Measurements from ENCODE around the gene PARP6. TPM values are rescaled to one million over a fixed set of nuclear protein-coding genes. Genes with fewer than 3 reads are reported as not detected.

The PARP6 gene
- total RNA-seq, 1 experiment from 2014 or later: 85.7 TPM

DNA sequence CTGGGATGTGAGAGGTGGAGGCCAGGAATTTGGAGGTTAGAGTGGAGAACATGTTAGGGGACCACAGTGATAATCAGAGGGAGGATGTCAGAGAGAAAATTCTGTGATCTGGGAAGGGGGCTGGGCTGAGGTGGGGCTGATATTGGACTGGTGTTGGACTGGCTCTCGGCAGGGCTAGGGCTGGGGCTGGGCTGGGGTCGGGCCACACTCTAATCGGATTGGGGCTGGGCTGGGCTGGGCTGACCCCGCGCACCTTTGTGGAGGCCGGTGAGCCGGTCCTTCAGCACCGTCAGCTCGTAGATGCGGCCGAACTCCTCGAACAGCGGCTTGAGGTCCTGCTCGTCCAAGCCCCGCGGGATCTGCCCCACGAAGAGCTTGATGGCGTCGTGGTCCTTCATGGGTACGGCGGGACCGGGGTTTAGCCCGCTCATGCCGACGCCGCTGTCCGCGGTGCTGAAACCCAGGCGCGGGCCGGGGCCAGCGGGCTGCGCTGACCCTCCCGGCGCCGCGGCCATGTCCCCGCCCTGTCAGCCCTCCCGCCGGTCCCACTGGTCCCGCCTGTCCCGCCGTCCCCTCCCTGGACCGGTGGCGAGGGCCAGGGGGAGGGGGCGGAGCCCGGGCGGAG, 47.1 kb upstream of the PARP6 start:
- TF ChIP-seq, protein P1, sequence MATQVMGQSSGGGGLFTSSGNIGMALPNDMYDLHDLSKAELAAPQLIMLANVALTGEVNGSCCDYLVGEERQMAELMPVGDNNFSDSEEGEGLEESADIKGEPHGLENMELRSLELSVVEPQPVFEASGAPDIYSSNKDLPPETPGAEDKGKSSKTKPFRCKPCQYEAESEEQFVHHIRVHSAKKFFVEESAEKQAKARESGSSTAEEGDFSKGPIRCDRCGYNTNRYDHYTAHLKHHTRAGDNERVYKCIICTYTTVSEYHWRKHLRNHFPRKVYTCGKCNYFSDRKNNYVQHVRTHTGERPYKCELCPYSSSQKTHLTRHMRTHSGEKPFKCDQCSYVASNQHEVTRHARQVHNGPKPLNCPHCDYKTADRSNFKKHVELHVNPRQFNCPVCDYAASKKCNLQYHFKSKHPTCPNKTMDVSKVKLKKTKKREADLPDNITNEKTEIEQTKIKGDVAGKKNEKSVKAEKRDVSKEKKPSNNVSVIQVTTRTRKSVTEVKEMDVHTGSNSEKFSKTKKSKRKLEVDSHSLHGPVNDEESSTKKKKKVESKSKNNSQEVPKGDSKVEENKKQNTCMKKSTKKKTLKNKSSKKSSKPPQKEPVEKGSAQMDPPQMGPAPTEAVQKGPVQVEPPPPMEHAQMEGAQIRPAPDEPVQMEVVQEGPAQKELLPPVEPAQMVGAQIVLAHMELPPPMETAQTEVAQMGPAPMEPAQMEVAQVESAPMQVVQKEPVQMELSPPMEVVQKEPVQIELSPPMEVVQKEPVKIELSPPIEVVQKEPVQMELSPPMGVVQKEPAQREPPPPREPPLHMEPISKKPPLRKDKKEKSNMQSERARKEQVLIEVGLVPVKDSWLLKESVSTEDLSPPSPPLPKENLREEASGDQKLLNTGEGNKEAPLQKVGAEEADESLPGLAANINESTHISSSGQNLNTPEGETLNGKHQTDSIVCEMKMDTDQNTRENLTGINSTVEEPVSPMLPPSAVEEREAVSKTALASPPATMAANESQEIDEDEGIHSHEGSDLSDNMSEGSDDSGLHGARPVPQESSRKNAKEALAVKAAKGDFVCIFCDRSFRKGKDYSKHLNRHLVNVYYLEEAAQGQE (IDR thresholded peaks at IDR 0.05; ENCODE audit: insufficient read depth in 1 of 2, low read depth in 2 of 2, low read length in 1 of 2): peak; percentile 95 to 99
- TF ChIP-seq TCF7L2 (IDR thresholded peaks at IDR 0.05; ENCODE audit: low read depth, low read length): no peak
- in situ Hi-C loops (cut with HindIII; ENCODE audit: low pct_unique_long_range_greater_than_20kb, low sequenced_read_pairs): no loop called here
- CTCF ChIA-PET: no interaction called here

DNA sequence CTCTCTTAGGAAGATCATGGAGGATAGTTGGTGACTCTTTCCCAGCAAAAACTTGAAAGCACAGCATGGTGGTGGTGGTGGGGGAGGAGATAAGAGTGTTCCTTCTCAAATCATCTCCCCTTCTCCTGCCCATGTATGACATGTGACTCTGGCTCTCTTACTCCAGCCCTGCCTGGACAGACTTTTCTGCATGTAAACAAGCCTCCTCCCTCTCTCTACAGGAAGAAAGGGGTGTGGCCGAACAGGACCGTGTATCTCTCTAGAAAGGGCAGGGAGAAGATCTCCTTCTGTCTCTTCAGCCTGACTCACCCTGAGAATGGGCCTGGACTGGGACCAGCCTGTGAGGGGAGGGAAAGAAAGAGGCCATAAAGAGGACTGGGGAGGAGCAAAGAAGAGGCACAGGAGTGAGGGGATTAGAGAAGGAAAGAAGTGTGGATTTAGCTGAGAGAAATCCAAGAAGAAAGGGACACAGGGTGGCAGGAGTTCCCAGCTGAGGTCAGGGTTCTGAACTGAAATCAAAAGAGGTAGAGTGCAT, 46.1 kb upstream of the PARP6 start:
- CTCF ChIA-PET: no interaction called here
- no TSS peak for BruUV-seq (replicated peaks)
- Histone ChIP-seq H3K4me1 (ENCODE audit: control insufficient read depth, insufficient read depth, low read length) (peaks cover 5% of the 10 kb centered on the region; the same call in 1 of the 2 replicates), H3K4me3 (ENCODE audit: low read depth in 2 of 2, low read length in 2 of 2) (no peak overlapping the region), H3K27me3 (ENCODE audit: control insufficient read depth, insufficient read depth, low read length) (no peaks in the 10 kb centered on the region; the same call in 1 of the 2 replicates), H3K9me3 (ENCODE audit: control insufficient read depth, insufficient read depth, low read depth, low read length) (no peaks in the 10 kb centered on the region), H3K27ac (ENCODE audit: low read length) (no peak overlapping the region), H3K36me3 (ENCODE audit: control insufficient read depth, insufficient read depth, low read length) (no peaks in the 10 kb centered on the region)
- intact Hi-C loops (cut with micrococcal nuclease; ENCODE audit: unreplicated experiment) (no loop called here), in situ Hi-C loops (cut with HindIII; ENCODE audit: low pct_unique_long_range_greater_than_20kb, low sequenced_read_pairs) (no loop called here)
- no peak for ATAC-seq
- POLR2A ChIA-PET: no interaction called here
- TF ChIP-seq, protein P1 (IDR thresholded peaks at IDR 0.05; ENCODE audit: insufficient read depth in 1 of 2, low read depth in 2 of 2, low read length in 1 of 2): no peak
- TF ChIP-seq POLR2AphosphoS5 (IDR thresholded peaks at IDR 0.05; ENCODE audit: low read depth, low read length) (no peak), TCF7L2 (IDR thresholded peaks at IDR 0.05; ENCODE audit: low read depth, low read length) (no peak), SIN3A (IDR thresholded peaks at IDR 0.05; ENCODE audit: borderline replicate concordance, insufficient read depth, low read depth, low read length) (no peak)
- TF ChIP-seq, protein P2, sequence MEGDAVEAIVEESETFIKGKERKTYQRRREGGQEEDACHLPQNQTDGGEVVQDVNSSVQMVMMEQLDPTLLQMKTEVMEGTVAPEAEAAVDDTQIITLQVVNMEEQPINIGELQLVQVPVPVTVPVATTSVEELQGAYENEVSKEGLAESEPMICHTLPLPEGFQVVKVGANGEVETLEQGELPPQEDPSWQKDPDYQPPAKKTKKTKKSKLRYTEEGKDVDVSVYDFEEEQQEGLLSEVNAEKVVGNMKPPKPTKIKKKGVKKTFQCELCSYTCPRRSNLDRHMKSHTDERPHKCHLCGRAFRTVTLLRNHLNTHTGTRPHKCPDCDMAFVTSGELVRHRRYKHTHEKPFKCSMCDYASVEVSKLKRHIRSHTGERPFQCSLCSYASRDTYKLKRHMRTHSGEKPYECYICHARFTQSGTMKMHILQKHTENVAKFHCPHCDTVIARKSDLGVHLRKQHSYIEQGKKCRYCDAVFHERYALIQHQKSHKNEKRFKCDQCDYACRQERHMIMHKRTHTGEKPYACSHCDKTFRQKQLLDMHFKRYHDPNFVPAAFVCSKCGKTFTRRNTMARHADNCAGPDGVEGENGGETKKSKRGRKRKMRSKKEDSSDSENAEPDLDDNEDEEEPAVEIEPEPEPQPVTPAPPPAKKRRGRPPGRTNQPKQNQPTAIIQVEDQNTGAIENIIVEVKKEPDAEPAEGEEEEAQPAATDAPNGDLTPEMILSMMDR (IDR thresholded peaks at IDR 0.05): no peak
- no peak for DNase-seq (ENCODE audit: low read depth, low spot score)

More for the DNA sequence above, 47.1 kb upstream of the PARP6 start:
- Histone ChIP-seq H3K4me1 (ENCODE audit: control insufficient read depth, insufficient read depth, low read length) (peaks cover 5% of the 10 kb centered on the region; the same call in 1 of the 2 replicates), H3K36me3 (ENCODE audit: control insufficient read depth, insufficient read depth, low read length) (no peaks in the 10 kb centered on the region), H3K27me3 (ENCODE audit: control insufficient read depth, insufficient read depth, low read length) (no peaks in the 10 kb centered on the region; the same call in 1 of the 2 replicates), H3K9me3 (ENCODE audit: control insufficient read depth, insufficient read depth, low read depth, low read length) (0 out of 2 replicates have a peak, but pooled peaks cover 9% of the 10 kb centered on the region), H3K4me3 (ENCODE audit: low read depth in 2 of 2, low read length in 2 of 2) (peak overlapping the region; percentile 14 to 16; a peak in 2 of 4 replicates), H3K27ac (ENCODE audit: low read length) (no peak overlapping the region)
- peak; percentile 84 for ATAC-seq
- intact Hi-C loops (cut with micrococcal nuclease; ENCODE audit: unreplicated experiment): no loop called here
- no peak for DNase-seq (ENCODE audit: low read depth, low spot score)
- BruUV-seq (replicated peaks): no TSS peak
- POLR2A ChIA-PET: no interaction called here
